Kasumi-1 (cell line): ENCODE measurements around the gene PCSK6.
"Not testable (repeated sequence)": the region's sequence is repeated elsewhere in the genome, so short reads cannot be mapped to it uniquely, and the experiment has no call there.

Source experiments
- DNase-seq, 2 experiments: peaks; one replicate each; lab custom pipeline; 2025; lab: John Stamatoyannopoulos, UW

Gene PCSK6

GRCh38 chr15:101308604-101309435 lies 180.7 kb downstream of the PCSK6 start:
- no peak for DNase-seq

GRCh38 chr15:101307897-101308603 lies 181.5 kb downstream of the PCSK6 start:
- DNase-seq = no peak

- DNase-seq = no peak
Observed at GRCh38 chr15:101307048-101307896, 182.2 kb downstream of the PCSK6 start.

GRCh38 chr15:101306341-101307047 lies 183.0 kb downstream of the PCSK6 start:
- DNase-seq = no peak

DNA sequence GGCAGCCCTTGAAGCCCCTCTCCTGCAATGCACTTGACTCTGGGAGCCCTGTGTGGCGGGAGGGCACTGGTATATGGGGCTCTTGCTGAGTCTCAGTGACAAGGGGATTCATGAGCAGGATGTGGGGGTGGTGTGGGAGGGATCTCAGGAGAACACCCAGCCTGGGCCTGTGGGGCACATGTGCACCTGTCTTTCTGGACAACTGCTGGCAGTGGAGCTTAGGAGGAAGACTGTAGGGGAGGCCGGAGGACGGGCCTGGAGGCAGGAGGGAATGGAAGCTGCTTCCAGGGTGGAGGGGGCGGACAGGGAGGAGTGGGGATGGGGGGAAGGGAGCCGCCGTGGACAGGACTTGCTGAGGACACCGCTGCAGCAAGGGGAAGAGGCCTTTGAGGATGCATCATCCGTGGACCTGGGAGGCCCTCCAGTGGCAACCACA lies 183.7 kb downstream of the PCSK6 start:
- DNase-seq = no peak

DNA sequence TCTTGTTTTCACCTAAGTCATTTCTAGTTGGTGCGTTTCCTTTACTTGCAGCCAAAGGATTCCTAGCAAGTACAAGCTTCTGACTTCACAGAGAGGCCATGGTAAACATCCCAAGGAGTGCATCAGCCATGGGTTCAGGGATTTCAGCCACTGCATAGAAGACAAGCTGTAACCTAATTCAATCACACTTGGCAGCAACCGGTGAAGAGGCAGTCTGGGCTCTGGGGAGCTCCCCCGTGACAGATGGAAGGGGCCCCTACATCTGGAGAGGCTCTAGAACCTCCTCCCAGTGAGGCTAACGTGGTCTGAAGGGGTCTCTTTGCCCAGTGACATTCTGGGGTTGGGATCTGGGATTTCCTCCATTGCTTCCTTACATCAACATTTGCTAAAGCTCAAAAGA lies 186.1 kb downstream of the PCSK6 start:
- DNase-seq = no peak

GRCh38 chr15:101296418-101297405 lies 192.8 kb downstream of the PCSK6 start:
- DNase-seq = no peak

DNA sequence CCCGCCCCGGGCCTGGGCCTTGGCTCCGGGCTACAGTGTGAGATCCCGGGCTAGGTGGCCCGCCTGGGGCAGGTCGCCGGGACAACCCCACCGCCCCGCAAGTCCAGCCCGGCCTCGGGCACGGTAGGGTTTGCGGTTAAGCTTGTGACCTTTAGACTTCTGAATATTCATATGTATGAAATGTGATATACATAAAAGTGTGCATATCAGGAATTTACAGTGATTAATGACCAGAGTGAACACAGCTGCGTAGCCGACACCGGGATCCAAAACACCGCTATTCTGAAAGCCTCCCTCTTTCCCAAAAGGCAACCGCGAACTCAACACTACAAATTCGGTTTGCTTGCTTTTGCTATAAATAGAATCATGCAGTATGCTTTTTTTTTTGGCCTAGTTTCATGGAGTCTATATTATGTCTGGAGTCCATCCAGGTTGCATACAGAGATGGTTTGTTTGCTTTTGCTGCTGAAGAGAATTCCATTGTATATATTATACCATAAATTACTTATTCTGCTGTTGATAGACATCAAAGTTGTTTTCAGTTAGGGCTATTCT lies 193.8 kb downstream of the PCSK6 start:
- peak; percentile 26 to 37 for DNase-seq

GRCh38 chr15:101294731-101295606 lies 194.5 kb downstream of the PCSK6 start, which contains the start of gene SNRPA1:
Gene SNRPA1, minus strand, starts transcription at chr15:101295248. Its CDS starts 70 bp downstream, at chr15:101295178.
- peak; percentile 93 to 94 for DNase-seq

DNA sequence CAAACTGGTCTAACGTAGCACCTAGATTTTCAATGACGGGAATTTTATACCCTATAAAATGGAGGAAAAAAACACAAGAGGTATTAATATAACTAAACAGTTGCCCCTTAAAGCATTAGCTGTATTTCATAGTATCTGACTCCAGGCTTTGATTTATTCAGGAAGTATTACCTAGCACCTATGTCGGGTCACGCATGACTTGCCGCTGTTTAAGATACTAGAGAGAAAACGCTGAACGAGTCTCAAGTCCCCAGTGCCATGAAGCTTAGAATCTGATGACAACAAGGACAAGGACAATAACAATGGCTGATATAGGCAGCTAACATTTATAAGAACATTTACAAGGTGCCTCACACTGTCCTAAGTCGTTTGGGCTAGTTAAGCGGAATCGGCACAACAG lies 196.4 kb downstream of the PCSK6 start:
- DNase-seq = peak in 1 of 2 experiments; percentile 10

DNA sequence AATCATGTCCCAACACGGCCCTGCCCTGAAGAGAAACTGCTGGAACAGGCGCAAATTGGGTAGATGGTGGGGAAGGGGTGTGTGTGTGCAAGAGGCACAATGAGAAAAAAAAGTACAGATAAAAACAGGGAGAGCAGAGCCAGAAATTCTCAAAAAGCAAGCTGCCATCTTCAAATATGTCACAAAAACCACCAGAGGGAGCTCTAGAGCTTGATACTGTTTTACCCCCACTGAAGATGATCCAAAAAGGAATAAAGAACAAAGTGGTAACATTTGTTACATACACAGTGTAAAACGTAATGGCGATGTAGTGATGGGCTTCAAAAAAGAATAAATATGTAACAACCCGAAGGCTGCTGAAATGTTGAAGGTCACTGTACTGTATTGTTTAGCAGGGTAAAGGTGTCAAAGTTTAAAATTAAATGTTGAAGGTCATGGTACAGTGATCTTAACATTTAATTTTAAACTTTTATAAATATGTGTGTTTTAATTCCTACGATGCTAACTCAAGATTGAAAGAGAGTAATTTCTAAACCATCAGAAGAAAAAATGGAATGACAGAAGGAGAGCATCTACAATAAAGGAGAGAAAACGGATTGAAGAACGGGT lies 200.5 kb downstream of the PCSK6 start:
- peak; percentile 48 to 79 for DNase-seq

GRCh38 chr15:101287342-101287741 lies 202.2 kb downstream of the PCSK6 start:
- DNase-seq = not testable (repeated sequence)

- no peak for DNase-seq
Observed at GRCh38 chr15:101286471-101287114, 202.9 kb downstream of the PCSK6 start.

DNA sequence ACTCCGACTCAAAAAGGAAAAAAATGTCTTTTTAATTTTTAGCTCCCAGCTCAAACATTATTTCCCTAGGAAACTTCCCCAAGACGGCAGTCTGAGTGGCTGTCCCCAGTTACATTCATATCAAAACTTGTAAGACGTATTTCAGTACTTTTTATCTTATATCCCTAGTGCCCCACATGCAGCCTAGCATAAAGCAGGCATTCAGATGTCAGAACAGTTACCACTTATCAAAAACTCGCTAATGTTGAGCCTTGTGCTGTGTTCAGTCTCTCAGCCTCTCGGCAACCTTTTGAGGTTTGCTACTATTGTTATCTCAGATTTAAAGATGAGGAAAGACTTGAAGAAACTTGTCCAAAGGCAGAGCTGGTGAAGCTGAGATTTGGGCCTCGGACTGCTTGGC lies 205.6 kb downstream of the PCSK6 start:
- no peak for DNase-seq

GRCh38 chr15:101280007-101280406 lies 209.5 kb downstream of the PCSK6 start:
- DNase-seq = no peak

DNA sequence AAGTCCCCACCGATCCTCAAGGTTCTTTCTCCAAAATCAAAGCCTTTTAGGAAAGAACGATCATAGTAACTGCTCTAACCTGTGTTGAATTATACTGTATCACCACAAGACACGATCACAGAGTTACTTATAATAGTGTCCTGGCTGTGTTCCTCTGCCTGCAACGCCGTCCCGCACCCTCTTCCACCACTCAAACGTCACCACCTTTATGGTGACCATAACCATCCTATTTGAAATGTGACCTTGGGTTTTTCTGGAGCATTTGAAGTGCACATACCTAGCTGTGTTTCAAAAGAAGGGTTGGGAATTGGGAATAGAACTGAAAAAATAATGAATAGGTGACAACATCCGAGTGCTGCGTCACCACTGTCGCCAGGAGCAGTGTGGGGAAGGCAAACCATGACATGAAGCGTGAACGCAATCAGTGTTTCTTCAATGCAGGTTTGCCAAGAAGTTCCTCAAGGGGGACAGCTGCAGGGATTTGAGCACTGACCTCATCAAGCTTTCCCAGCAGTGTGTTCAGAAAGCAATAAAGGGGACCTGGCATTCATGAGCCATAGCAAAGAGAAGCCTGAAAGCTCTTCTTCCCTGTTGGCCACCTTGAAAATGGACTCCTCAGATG lies 211.5 kb downstream of the PCSK6 start:
- DNase-seq = no peak

GRCh38 chr15:101277038-101277822 lies 212.3 kb downstream of the PCSK6 start, which contains the start of gene SELENOS:
Gene SELENOS, minus strand, starts transcription at chr15:101277485. Its CDS starts 68 bp downstream, at chr15:101277417.
- peak; percentile 71 to 78 for DNase-seq
